Liver (tissue), 3 donors: Measurements from ENCODE around the gene FYB2.

ENCODE experiments used
- CTCF ChIP-seq: fragments of 150-350 bp; IDR thresholded peaks from 2 replicates; pipeline ENCODE4 v1.5.1; 2017; ENCODE audit warnings: improper control_type of control experiment, low read depth, low read length; ENCODE audit not compliant: missing input control
- GABPA ChIP-seq, 2 donors: IDR thresholded peaks in 1 of 2; conservative IDR thresholded peaks in 1 of 2; 2 replicates each; pipeline ENCODE4 v1.6.1; 2016; ENCODE audit warnings: antibody characterized with exemption in 2 of 2, mild to moderate bottlenecking in 1 of 2, moderate library complexity in 1 of 2
- REST ChIP-seq: IDR thresholded peaks from 2 replicates; pipeline ENCODE4 v1.6.1; 2016; ENCODE audit warnings: antibody characterized with exemption, mild to moderate bottlenecking
- donor health status: healthy.
- donor health status: healthy.

- TF ChIP-seq REST, result no peak
- no peak for TF ChIP-seq GABPA (IDR thresholded peaks at IDR 0.05 in 1 of 2, conservative IDR thresholded peaks at IDR 0.05 in 1 of 2)
- no peak for TF ChIP-seq CTCF
These were observed 108.6 kb downstream of the FYB2 start for GRCh38 chr1:56710646-56711045.
